GM08714 (cell line): ENCODE results near the gene EYA2.
"Not testable (repeated sequence)": the region's sequence is repeated elsewhere in the genome, so short reads cannot be mapped to it uniquely, and the experiment has no call there.

Source experiments
- H3K4me3 ChIP-seq: fragments of 200-500 bp; sonication (Bioruptor generic); 2 replicates; pipeline ENCODE4 v1.5.1; 2014; ENCODE audit warnings: mild to moderate bottlenecking, low read length, inconsistent platforms
- ZNF274 ChIP-seq: IDR thresholded peaks from 2 replicates; pipeline ENCODE4 v1.6.1; 2012; ENCODE audit warnings: mild to moderate bottlenecking, low read depth, low read length

The EYA2 gene

DNA sequence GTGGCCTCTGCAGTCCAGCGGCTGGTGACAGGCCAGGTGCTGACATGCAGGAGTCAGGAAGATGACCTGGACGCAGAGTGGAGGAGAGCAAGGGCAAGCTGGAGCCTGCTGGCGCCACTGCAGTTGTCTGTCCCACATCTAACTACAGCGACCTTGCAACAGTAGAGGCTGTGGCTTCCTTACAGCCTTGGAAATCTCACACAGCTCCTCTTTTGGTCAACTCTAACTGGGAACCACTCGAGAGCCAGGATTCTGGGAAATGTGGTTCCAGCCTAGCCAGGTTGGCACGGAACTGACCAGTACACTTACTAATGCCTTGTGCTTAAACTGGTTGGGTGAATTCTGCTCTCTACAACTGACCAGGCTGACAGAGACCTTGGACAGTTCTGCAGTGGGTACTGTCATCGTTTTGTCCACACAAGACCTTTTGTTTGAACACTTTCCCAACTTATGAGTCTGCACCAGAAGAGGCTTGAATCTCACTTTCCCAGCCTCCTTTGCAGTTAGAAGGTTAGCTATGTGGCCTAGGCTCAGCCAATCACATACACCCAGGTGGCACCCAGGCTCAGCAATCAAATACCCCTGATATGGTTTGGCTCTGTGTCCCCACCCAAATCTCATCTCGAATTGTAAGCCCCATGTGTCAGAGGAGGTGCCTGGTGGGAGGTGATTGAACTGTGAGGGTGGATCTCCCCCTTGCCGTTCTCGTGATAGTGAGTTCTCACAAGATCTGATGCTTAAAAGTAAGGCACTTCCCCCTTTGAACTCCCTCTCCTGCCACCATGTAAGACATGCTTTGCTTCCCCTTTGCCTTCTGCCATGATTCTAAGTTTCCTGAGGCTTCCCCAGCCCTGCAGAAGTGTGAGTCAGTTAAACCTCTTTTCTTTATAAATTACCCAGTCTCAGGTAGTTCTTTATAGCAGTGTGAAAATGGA, 308.4 kb downstream of the EYA2 start:
- TF ChIP-seq ZNF274, result no peak
- H3K4me3 ChIP-seq, result no peak overlapping the region

DNA sequence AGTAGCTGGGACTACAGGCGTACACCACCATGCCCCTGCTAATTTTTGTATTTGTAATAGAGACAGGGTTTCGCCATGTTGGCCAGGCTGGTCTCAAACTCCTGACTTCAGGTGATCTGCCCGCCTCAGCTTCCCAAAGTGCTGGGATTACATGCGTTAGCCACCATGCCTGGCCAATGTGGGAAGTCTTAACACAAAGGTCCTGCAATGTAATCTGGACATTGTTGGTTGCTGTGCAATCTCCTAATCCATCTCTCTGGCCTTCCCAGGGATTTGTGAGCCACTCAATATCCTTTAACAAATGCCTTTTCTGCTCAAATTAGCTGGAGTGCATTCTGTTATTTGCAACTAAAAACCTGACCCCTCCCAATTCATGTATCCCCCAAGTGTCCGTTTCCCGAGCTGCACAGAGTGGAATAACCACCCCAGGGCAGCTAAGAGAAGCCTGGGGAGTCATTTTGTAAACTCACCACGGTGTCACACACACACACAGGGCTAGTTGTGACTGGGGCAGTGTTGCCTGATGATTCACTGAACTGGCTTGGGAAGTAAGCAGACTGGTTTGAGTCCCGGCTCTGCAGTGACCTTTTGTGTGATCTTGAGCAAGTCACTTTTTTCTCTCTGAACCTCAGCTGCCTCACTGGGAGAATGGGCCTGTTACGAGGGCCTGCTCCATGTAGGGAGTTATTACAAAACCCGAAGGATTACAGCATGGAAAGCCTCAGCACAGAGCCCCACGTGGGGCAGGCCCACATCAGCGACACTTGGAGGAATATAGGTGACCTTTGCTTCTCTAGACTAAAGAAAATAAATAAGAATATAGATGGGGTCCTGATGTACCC, 309.6 kb downstream of the EYA2 start:
- TF ChIP-seq ZNF274, result no peak
- H3K4me3 ChIP-seq, result no peak overlapping the region

DNA sequence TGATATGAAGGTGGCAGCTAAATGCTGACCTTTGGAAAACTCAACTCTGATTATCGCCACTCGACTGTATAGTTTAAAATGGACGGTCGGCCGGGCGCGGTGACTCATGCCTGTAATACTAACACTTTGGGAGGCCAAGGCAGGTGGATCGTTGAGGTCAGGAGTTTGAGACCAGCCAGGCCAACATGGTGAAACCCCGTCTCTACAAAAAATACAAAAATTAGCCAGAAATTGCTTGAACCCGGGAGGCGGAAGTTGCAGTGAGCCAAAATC, 310.1 kb downstream of the EYA2 start:
- H3K4me3 ChIP-seq, result not testable (repeated sequence)

DNA sequence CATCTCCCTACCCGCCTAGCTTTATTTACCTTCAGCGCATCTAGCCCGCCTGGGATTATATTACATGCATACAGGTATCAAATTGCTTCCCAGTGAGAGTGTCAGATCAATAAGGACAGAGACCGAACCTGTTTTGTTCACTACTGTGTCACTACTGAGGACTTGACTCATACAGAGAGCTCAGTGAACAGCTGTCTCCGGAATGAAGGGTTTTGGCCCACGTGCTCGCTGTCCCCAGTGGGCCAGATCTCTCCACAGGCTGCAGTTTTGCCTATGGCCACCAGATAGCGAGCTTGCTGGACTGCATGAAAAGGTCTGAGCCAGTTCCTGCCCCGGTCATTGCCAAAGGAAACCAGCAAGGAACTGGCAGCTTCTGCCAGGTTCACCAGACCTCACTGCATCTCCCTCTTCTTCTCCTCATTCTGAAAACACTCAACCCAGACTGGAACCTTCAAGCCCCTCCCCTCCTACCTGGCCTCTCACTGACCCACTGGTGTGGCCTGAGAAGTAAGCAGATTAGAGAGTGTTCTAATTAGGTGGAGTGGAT, 311.0 kb downstream of the EYA2 start:
- TF ChIP-seq ZNF274, result no peak
- H3K4me3 ChIP-seq, result no peak overlapping the region

DNA sequence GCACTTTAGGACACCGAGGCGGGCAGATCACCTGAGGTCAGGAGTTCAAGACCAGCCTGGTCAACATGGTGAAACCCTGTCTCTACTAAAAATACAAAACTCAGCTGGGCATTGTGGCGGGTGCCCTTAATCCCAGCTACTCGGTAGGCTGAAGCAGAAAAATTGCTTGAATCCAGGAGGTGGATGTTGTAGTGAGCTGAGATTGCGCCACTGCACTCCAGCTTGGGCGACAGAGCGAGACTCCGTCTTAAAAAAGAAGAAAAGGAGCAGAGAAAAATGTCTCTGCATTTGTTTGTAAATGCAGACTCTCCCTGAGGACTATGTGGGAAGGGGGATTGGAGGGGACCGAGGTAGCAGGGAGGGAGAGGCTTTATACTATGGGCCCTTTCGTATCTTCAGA, 311.9 kb downstream of the EYA2 start:
- H3K4me3 ChIP-seq, result not testable (repeated sequence)

DNA sequence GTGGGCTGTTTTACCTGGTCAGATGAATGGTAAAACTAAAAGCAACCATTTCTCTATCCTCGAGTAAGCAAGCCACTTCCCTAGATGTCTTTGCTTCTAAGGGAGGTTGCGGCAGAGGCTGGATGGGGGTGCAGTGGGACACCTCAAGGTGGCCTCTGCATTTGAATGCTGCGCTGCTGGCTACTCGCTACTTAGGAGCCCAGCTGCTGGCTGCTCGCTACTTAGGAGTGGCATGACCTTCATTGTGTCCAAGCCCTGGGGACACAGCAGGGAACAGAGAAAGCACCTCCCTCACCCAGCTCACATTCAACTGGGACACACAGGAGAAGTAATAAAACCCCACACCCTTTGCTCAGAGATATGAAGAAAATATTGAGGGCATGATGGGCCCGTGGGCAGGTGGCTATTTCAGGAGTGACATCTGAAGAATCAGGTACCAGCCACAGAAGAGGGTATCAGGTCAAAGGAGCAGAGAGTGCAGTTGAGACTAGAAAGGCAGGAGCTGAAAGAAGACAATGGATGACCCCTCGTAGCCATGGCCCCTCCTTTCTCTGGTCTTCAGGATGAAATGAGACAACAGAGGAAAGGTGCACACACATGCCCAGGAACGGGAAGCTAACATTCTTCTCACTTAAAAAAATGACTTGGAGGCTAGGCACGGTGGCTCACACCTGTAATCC, 312.5 kb downstream of the EYA2 start:
- no peak overlapping the region for H3K4me3 ChIP-seq
- no peak for TF ChIP-seq ZNF274

DNA sequence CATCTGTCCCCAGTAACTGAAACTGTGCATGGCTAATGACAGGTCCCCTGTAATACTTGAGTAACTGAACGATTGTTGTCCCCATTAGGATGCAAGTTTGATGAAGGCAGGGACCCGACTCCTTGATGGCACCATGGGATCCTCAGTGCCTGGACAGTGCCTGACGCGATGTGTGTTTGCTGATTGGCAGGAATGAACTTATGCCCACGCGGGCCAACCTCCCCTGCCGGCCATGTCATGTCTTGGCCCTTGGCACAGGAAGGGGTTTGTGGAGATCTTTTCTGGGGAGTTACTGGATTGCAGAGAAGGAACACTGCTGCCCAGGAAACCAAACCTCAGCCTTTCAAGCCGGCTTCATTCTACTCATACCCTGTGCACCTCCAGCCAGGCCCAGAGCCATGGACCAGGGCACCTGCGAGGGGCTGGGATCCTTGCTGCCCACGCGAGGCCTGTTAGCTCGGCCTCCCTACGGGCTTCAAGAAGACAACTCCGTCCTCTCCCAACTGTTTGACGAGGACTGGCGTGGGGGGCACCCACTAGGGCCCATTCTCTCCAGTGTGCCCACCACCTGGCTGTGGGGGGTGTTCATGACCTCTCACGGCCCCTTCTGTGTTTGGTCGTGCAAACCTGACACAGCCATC, 314.0 kb downstream of the EYA2 start:
- TF ChIP-seq ZNF274, result no peak
- no peak overlapping the region for H3K4me3 ChIP-seq

DNA sequence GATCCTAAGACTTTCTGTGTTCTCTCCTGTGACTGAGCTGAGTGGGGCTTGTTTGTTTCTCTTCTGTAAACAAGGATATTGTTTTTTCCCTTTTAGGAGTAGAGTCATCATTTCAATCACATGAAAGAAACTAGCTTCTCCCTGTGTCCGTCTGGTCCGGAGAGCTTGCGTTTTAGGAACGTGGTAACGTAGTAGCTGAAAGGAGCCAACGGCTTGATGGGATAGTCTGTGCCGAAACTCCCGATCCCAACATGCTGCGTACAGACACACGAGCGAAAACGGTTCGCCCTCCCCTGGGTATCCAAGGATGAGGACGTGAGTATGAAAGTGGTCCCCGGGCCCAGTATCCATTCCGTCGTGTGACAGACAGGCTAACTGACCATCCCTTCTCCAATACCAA, 315.3 kb downstream of the EYA2 start:
- TF ChIP-seq ZNF274, result no peak
- H3K4me3 ChIP-seq, result no peak overlapping the region

DNA sequence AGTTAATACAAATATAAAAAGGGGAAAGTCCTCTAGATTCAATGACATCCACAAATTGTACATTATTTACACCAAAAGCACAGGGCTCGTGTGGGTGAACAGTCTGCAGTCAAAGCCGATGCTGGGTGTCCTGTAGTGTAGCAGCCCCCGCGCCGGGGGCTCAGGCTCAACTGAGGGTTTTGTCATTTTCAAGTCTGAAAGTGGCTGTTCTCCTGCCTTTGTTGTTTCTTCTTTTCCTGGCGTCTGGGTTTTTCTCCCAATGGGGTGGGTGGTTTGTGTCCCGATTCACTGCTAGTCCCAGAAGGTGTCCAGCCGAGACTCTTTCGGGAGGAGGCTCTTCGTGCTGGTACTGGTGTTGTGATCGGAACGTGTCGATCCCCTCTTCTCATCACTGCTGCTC, 315.8 kb downstream of the EYA2 start:
- no peak for TF ChIP-seq ZNF274
- no peak overlapping the region for H3K4me3 ChIP-seq

DNA sequence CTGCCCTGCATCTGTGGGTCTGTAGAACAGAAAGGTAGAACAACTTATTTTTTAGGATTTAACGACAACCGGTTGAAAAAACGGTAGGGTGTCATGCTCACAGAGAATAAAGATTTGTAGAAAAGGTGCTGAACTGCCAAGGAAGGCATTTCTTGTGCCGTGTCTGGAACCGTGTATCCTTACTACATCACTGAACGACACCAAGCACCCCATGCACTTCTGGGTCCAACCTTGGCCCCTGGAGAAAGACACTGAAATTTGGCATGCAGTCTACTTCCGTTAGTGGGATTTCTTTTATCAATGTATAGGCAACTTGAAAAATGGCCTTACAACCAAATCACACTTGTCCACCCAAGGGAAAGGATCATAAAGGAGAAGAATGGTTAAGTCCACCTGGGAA, 316.4 kb downstream of the EYA2 start:
- H3K4me3 ChIP-seq, result no peak overlapping the region
- no peak for TF ChIP-seq ZNF274

DNA sequence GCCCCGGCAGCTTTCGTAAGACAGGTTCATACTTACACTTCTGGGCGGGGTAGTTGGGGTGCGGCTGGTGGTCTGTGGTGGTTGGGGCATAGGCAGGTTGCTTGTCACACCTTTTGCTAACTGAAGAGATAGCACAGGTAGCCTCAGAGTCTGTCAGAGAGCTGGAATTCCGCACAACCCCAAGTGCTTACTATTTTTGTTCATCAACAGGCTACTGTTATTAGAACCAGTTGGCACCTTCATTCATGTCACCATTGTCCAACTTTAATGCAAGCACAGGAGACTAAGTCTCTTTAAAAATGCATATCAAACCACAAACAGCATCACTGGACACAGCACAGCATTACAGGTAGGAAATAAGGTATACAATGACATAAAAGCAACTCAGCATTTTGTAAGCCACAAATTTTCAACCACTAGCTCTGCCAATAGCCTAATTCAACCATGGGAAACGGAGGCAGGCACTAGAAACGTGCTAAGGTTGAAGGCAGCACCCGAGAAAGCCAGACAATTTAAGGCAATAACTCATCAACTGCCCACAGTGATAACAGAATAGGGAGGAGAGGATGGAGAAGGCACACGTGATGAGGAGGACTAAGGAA, 318.1 kb downstream of the EYA2 start:
- H3K4me3 ChIP-seq, result no peak overlapping the region
- no peak for TF ChIP-seq ZNF274

DNA sequence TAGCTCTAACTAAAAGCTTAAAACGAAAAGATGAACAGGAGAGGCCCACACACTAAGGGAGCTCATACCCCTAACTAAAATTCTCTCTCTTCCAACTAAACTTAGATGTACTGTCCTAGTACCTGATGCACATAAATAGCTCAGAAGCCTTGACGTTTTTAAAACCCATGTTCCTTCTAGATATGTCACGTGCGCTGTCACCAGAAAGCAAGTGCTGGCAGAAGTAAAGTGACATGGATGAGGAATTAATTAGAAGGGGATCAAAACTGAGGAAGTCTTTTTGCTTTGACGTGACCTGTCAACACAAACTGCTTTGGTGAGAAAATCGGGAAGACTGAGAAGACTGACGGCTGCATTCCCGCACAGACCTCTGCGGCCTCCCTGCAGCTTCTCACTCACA, 319.3 kb downstream of the EYA2 start:
- H3K4me3 ChIP-seq, result no peak overlapping the region
- no peak for TF ChIP-seq ZNF274

DNA sequence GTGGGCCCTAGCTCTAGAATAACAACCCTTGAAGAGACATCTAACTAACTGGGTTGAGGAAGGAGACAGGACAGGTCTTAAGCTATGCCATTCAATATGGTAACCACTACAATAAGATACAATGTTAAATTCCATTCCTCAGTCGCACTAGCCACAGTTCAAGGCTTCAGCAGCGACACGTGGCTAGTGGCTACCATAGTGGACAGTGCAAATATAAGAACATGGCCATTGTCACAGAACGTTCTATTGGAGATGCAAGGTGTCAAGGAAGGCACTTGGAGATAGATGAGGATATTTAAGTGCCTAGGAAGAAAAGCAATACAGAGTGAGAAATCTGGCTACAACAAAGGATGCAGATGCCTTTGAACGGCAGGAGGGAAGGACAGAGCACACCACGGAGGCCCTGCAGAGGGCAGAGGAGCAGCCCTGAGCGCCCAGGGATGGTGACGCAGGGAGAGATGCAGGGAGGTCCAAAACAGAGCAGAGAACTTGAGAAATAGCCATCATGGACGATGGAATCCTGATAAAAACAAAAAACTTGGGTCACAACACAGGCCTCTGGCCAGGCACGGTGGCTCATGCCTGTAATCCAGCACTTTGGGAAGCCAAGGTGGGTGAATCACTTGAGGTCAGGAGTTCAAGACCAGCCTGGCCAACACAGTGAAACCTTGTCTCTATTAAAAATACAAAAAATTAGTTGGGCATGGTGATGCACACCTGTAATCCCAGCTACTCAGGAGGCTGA, 321.2 kb downstream of the EYA2 start:
- no peak overlapping the region for H3K4me3 ChIP-seq
- no peak for TF ChIP-seq ZNF274
